H1 (cell line): ENCODE measurements around the gene CD48. TPM values are rescaled to one million over a fixed set of nuclear protein-coding genes. Genes with fewer than 3 reads are reported as not detected.

Source experiments
- CTCF ChIA-PET: fragments of 300-600 bp; sonication (Branson Sonifier 250); formaldehyde crosslinking; loops from one replicate; lab custom pipeline; 2021; ENCODE audit not compliant: partially characterized antibody; lab: Charles Lee
- POLR2A ChIA-PET: fragments of 300-600 bp; sonication (Branson Sonifier 250); formaldehyde crosslinking; loops from one replicate; lab custom pipeline; 2021; ENCODE audit warnings: inconsistent platforms; ENCODE audit not compliant: partially characterized antibody; lab: Charles Lee
- DNase-seq, 2 experiments: peaks; one replicate each; pipeline versions ENCODE4 v3.0.0 to v3.0.0-alpha.2; 2010 to 2022; ENCODE audit warnings: low spot score in 2 of 2, low read depth in 1 of 2, mixed read lengths in 1 of 2
- FAIRE-seq: peaks from 2 replicates; lab custom pipeline; 2011; peaks lifted over from hg19 to GRCh38; lab: Jason Lieb, UNC
- H2AFZ ChIP-seq: 2 replicates; pipeline ENCODE4 v1.8.1; 2012; ENCODE audit warnings: low read length, inconsistent platforms
- H2AK5ac ChIP-seq: 2 replicates; pipeline ENCODE4 v1.6.1; 2013; ENCODE audit warnings: low read depth, low read length
- H2BK120ac ChIP-seq: replicated peaks from 2 replicates; pipeline ENCODE3; 2013; ENCODE audit warnings: low read depth, low read length, inconsistent platforms
- H2BK12ac ChIP-seq: 2 replicates; pipeline ENCODE4 v1.6.1; 2013; ENCODE audit warnings: low read depth, low read length
- H2BK15ac ChIP-seq: 2 replicates; pipeline ENCODE4 v1.6.1; 2013; ENCODE audit warnings: low read length
- H2BK20ac ChIP-seq: 2 replicates; pipeline ENCODE4 v1.6.1; 2013; ENCODE audit warnings: low read length
- H2BK5ac ChIP-seq: 2 replicates; pipeline ENCODE4 v1.6.1; 2013; ENCODE audit warnings: low read depth, low read length
- H3K14ac ChIP-seq: 2 replicates; pipeline ENCODE4 v1.6.1; 2013; ENCODE audit warnings: inconsistent platforms; ENCODE audit not compliant: insufficient read length
- H3K18ac ChIP-seq: 2 replicates; pipeline ENCODE4 v1.6.1; 2013; ENCODE audit warnings: low read length; ENCODE audit errors: extremely low read depth
- H3K23ac ChIP-seq: 2 replicates; pipeline ENCODE4 v1.6.1; 2013; ENCODE audit warnings: inconsistent platforms; ENCODE audit not compliant: insufficient read length
- H3K23me2 ChIP-seq: 2 replicates; pipeline ENCODE4 v1.6.1; 2013; ENCODE audit warnings: low read depth, low read length
- H3K27ac ChIP-seq: 2 replicates; pipeline ENCODE4 v1.6.1; 2011; ENCODE audit warnings: low read depth, low read length, inconsistent platforms
- H3K27me3 ChIP-seq, 4 experiments: replicated peaks in 1 of 4; 1 replicate in 1 of 4; 2 replicates in 3 of 4; pipeline versions ENCODE4 v1.6.1 to v1.8.1; 2011 to 2013; ENCODE audit warnings: low read length in 3 of 4, mild to moderate bottlenecking in 3 of 4, inconsistent platforms in 2 of 4, mixed read lengths in 2 of 4, moderate library complexity in 1 of 4; ENCODE audit not compliant: control insufficient read depth in 3 of 4, insufficient read depth in 3 of 4; ENCODE audit errors: extremely low read depth in 1 of 4
- H3K36me3 ChIP-seq, 4 experiments: 2 replicates each; pipeline versions ENCODE4 v1.6.1 to v1.8.1; 2011 to 2013; ENCODE audit warnings: mild to moderate bottlenecking in 4 of 4, low read length in 3 of 4, moderate library complexity in 2 of 4, control low read depth in 1 of 4, inconsistent platforms in 1 of 4; ENCODE audit not compliant: insufficient read depth in 4 of 4, control insufficient read depth in 2 of 4
- H3K4ac ChIP-seq: replicated peaks from 2 replicates; pipeline ENCODE3; 2013; ENCODE audit warnings: low read length, low read depth, mixed read lengths, inconsistent platforms; ENCODE audit not compliant: insufficient read length
- H3K4me1 ChIP-seq, 4 experiments: replicated peaks in 1 of 4; 1 replicate in 1 of 4; 2 replicates in 3 of 4; pipeline versions ENCODE4 v1.6.1 to v1.8.1; 2011 to 2013; ENCODE audit warnings: low read length in 3 of 4, inconsistent platforms in 2 of 4, mixed read lengths in 1 of 4; ENCODE audit not compliant: insufficient read depth in 4 of 4, control insufficient read depth in 3 of 4
- H3K4me2 ChIP-seq, 2 experiments: 2 replicates each; pipeline versions ENCODE4 v1.6.1 to v1.8.1; 2011 to 2013; ENCODE audit warnings: low read depth in 2 of 2, low read length in 2 of 2, control low read depth in 1 of 2, inconsistent platforms in 1 of 2, mild to moderate bottlenecking in 1 of 2; ENCODE audit not compliant: insufficient read depth in 1 of 2
- H3K4me3 ChIP-seq, 4 experiments: fragments of 200-600, 300-600 bp in 1 of 4; sonication (generic), shearing (Covaris generic), sonication (Bioruptor Twin) in 1 of 4; 2 replicates each; pipeline versions ENCODE4 v1.5.1 to v1.8.1; 2011 to 2016; ENCODE audit warnings: low read length in 4 of 4, low read depth in 3 of 4, control low read depth in 2 of 4, inconsistent platforms in 2 of 4, mild to moderate bottlenecking in 2 of 4, mixed read lengths in 1 of 4, moderate library complexity in 1 of 4; ENCODE audit not compliant: insufficient read depth in 2 of 4; ENCODE audit errors: extremely low read depth in 1 of 4
- H3K56ac ChIP-seq: replicated peaks from 2 replicates; pipeline ENCODE3; 2013; ENCODE audit warnings: low read depth, mild to moderate bottlenecking, mixed read lengths, low read length, inconsistent platforms; ENCODE audit not compliant: insufficient read length
- H3K79me1 ChIP-seq: 2 replicates; pipeline ENCODE4 v1.6.1; 2013; ENCODE audit warnings: low read depth, low read length, control low read depth
- H3K79me2 ChIP-seq, 2 experiments: 2 replicates each; pipeline versions ENCODE4 v1.6.1 to v1.8.1; 2012 to 2013; ENCODE audit warnings: low read length in 2 of 2, mild to moderate bottlenecking in 2 of 2, inconsistent platforms in 1 of 2; ENCODE audit not compliant: insufficient read depth in 2 of 2, control insufficient read depth in 1 of 2
- H3K9ac ChIP-seq, 4 experiments: replicated peaks in 1 of 4; 1 replicate in 1 of 4; 2 replicates in 3 of 4; pipeline versions ENCODE4 v1.6.1 to v1.8.1; 2011 to 2013; ENCODE audit warnings: low read depth in 3 of 4, low read length in 3 of 4, control low read depth in 2 of 4, mild to moderate bottlenecking in 2 of 4, moderate library complexity in 2 of 4, inconsistent platforms in 1 of 4; ENCODE audit errors: extremely low read depth in 1 of 4
- H3K9me3 ChIP-seq, 2 experiments: 2 replicates each; pipeline versions ENCODE4 v1.6.1 to v1.8.1; 2012 to 2013; ENCODE audit warnings: mild to moderate bottlenecking in 2 of 2, moderate library complexity in 2 of 2, control low read depth in 1 of 2, inconsistent platforms in 1 of 2, low read depth in 1 of 2, low read length in 1 of 2, mixed read lengths in 1 of 2; ENCODE audit not compliant: insufficient read depth in 2 of 2
- H4K20me1 ChIP-seq, 2 experiments: replicated peaks in 1 of 2; 2 replicates each; pipeline versions ENCODE3 to v1.8.1; 2011 to 2013; ENCODE audit warnings: inconsistent platforms in 2 of 2, low read length in 2 of 2, mild to moderate bottlenecking in 1 of 2; ENCODE audit not compliant: insufficient read depth in 2 of 2, control insufficient read depth in 1 of 2
- H4K5ac ChIP-seq: 2 replicates; pipeline ENCODE4 v1.6.1; 2013; ENCODE audit warnings: low read length, low read depth, mixed read lengths, inconsistent platforms; ENCODE audit not compliant: insufficient read length
- H4K8ac ChIP-seq: 2 replicates; pipeline ENCODE4 v1.8.0; 2013; ENCODE audit warnings: mild to moderate bottlenecking, moderate library complexity, low read length, inconsistent platforms; ENCODE audit not compliant: insufficient read depth; ENCODE audit errors: extremely low read depth
- H4K91ac ChIP-seq: replicated peaks from 2 replicates; pipeline ENCODE3; 2013; ENCODE audit warnings: low read length, mixed read lengths, inconsistent platforms; ENCODE audit not compliant: insufficient read length
- ASH2L ChIP-seq: fragments of 200-600, 300-600 bp; sonication (generic); IDR thresholded peaks from one replicate; pipeline ENCODE4 v1.7.1; 2017; ENCODE audit warnings: low read length
- BCL11A ChIP-seq, 2 experiments: IDR thresholded peaks; one replicate each; pipeline ENCODE4 v1.6.1; 2011; ENCODE audit warnings: low read depth in 2 of 2, low read length in 2 of 2, mild to moderate bottlenecking in 2 of 2
- CBX8 ChIP-seq: fragments of 300-800, 300-1000 bp; sonication (generic); IDR thresholded peaks from 2 replicates; pipeline ENCODE4 v1.7.1; 2016; ENCODE audit warnings: low read depth, low read length, borderline replicate concordance
- EZH2 ChIP-seq: fragments of 200-600 bp; sonication (generic); IDR thresholded peaks from 2 replicates; pipeline ENCODE4 v1.7.1; 2012; ENCODE audit warnings: low read depth, mild to moderate bottlenecking, moderate library complexity, low read length, inconsistent platforms; ENCODE audit not compliant: severe bottlenecking
- HDAC2 ChIP-seq, 2 experiments: fragments of 300-600 bp in 1 of 2; sonication (generic) in 1 of 2; IDR thresholded peaks; 2 replicates each; pipeline ENCODE4 v1.6.1; 2011 to 2012; ENCODE audit warnings: low read depth in 2 of 2, low read length in 2 of 2, mild to moderate bottlenecking in 2 of 2, moderate library complexity in 2 of 2, borderline replicate concordance in 1 of 2, inconsistent platforms in 1 of 2
- JUN ChIP-seq: IDR thresholded peaks from 2 replicates; pipeline ENCODE4 v1.6.1; 2011; ENCODE audit warnings: low read depth, mild to moderate bottlenecking, improper control_type of control experiment, low read length
- POLR2A ChIP-seq, 2 experiments: IDR thresholded peaks; 1 replicate in 1 of 2; 2 replicates in 1 of 2; pipeline ENCODE4 v1.6.1; 2011; ENCODE audit warnings: low read depth in 2 of 2, low read length in 2 of 2, mild to moderate bottlenecking in 2 of 2; ENCODE audit errors: control extremely low read depth in 1 of 2
- RXRA ChIP-seq: IDR thresholded peaks from 2 replicates; pipeline ENCODE4 v1.6.1; 2011; ENCODE audit warnings: low read depth, mild to moderate bottlenecking, low read length, moderate library complexity; ENCODE audit not compliant: insufficient read depth
- SAP30 ChIP-seq: fragments of 300-600 bp; sonication (generic); IDR thresholded peaks from 2 replicates; pipeline ENCODE4 v1.7.1; 2012; ENCODE audit warnings: low read length, moderate library complexity, mild to moderate bottlenecking, inconsistent platforms; ENCODE audit not compliant: insufficient read depth, insufficient replicate concordance
- SIN3A ChIP-seq, 2 experiments: IDR thresholded peaks in 1 of 2; conservative IDR thresholded peaks in 1 of 2; 2 replicates each; pipeline ENCODE4 v1.6.1; 2011 to 2012; ENCODE audit warnings: low read length in 2 of 2, improper control_type of control experiment in 1 of 2, low read depth in 1 of 2, mild to moderate bottlenecking in 1 of 2
- SP4 ChIP-seq: IDR thresholded peaks from 2 replicates; pipeline ENCODE4 v1.6.1; 2012; ENCODE audit warnings: low read length, inconsistent platforms
- SUZ12 ChIP-seq: fragments of 200-600 bp; sonication (generic); IDR thresholded peaks from 2 replicates; pipeline ENCODE4 v1.6.1; 2012; ENCODE audit warnings: mild to moderate bottlenecking, inconsistent platforms, low read length, moderate library complexity, mixed read lengths
- whole genome bisulfite sequencing, 2 experiments: shearing (Covaris generic) in 1 of 2; methylation state at CpG; one replicate each; pipeline versions ENCODE4 v1.1.6 to v1.1.7; 2013 to 2015; ENCODE audit warnings: low lambda C conversion rate in 2 of 2, mixed read lengths in 2 of 2, inconsistent platforms in 1 of 2, low coverage in 1 of 2, missing lambda C conversion rate in 1 of 2; ENCODE audit not compliant: insufficient replicate concordance in 2 of 2, insufficient coverage in 1 of 2, insufficient read length in 1 of 2; ENCODE audit errors: extremely low coverage in 1 of 2, missing lambda C conversion rate in 1 of 2; 5-methylcytosine and 5-hydroxymethylcytosine counted together
- polyA plus RNA-seq, 7 experiments: library from polyadenylated mRNA; depleted of rRNA in 3 of 7; stranded (reverse) in 5 of 7; unstranded in 2 of 7; fragments of >200 nt in 5 of 7; fragments of 200-250 nt in 2 of 7; gene quantifications; 1 replicate in 5 of 7; 2 replicates in 1 of 7; 4 replicates in 1 of 7; pipeline versions ENCODE4 v1.2.1 to v1.2.3, GENCODE V29; 2011 to 2013; ENCODE audit warnings: missing spikeins in 2 of 7, mixed read lengths in 2 of 7
- total RNA-seq: library from RNA; stranded (reverse); fragmentation: NEBNext Ultra II Directional; extraction: Animal tissue kit (Norgen Biotek cat#: 25700); gene quantifications from 2 replicates; pipeline ENCODE4 v1.2.1, GENCODE V29; 2021
- TF ChIP-seq, protein P1 (sequence below): IDR thresholded peaks from 2 replicates; pipeline ENCODE4 v1.6.1; 2011; ENCODE audit warnings: low read length, improper control_type of control experiment

CD48 gene
- total and polyA plus RNA-seq, 2 of the 8 experiments (the other 6 are each of a cell fraction or from before 2014, with no cell fraction given) = 0.08 TPM; not detected in 1

DNA sequence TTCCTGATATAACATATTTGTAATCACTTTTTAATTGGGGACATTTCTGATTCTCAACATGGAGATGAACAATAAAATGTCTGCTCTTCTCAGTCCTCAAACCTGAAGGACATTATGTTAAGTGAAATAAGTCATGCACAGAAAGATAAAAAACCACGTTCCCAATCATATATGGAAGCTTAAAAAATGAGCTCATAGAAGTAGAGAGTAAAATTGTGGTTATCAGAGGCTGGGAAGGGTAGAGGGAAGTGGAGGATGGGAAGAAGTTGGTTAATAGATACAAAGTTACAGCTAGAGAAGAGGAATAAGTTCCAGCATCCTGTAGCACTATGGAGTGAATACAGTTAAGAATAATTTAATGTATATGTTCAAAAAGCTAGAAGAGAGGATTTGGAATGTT lies 1.5 kb upstream of the CD48 start:
- DNase-seq (no peak), FAIRE-seq (no peak)
- H3K36me3 ChIP-seq = no peaks in the 10 kb centered on the region
- no peak overlapping the region for H3K4ac ChIP-seq
- no peak overlapping the region for H3K23ac ChIP-seq
- no peak overlapping the region for H2AK5ac ChIP-seq
- H2BK20ac ChIP-seq = no peak overlapping the region
- no peak overlapping the region for H4K91ac ChIP-seq
- H3K27ac ChIP-seq = no peak overlapping the region
- no peak overlapping the region for H3K4me3 ChIP-seq
- H3K79me1 ChIP-seq = no peaks in the 10 kb centered on the region; the same call in 1 of the 2 replicates
- CTCF ChIA-PET = interaction anchor here (0.7 to 3.9 kb wide), 9 partner anchors 13 to 241 kb away, joined by 3 to 19 read pairs (median 4); no protein-coding TSS in a partner anchor
- no peaks in the 10 kb centered on the region for H3K9me3 ChIP-seq
- no peak overlapping the region for H2BK12ac ChIP-seq
- no peak overlapping the region for H3K14ac ChIP-seq
- no peak overlapping the region for H2BK5ac ChIP-seq
- H3K23me2 ChIP-seq = no peaks in the 10 kb centered on the region
- H2BK120ac ChIP-seq = no peak overlapping the region
- H3K4me1 ChIP-seq = no peaks in the 10 kb centered on the region
- no peak overlapping the region for H3K9ac ChIP-seq
- POLR2A ChIA-PET = interaction anchor here (1.6 kb wide), 1 partner anchor 12 kb away, joined by 5 read pairs; no protein-coding TSS in a partner anchor
- no peaks in the 10 kb centered on the region for H3K79me2 ChIP-seq
- no peak overlapping the region for H3K4me2 ChIP-seq
- H2AFZ ChIP-seq = no peak overlapping the region
- H2BK15ac ChIP-seq = no peak overlapping the region
- H3K18ac ChIP-seq = no peak overlapping the region
- H4K8ac ChIP-seq = no peak overlapping the region
- H4K20me1 ChIP-seq = no peaks in the 10 kb centered on the region
- WGBS, 2 experiments = 100% methylated on average over 1 of the region's 1 CpG; no CpG with 5 or more reads in 1 of the 2 experiments
- H3K56ac ChIP-seq = no peak overlapping the region
- H3K27me3 ChIP-seq = no peaks in the 10 kb centered on the region
- no peak overlapping the region for H4K5ac ChIP-seq
- TF ChIP-seq BCL11A (IDR thresholded peaks at IDR 0.05; ENCODE audit: low read depth in 2 of 2, low read length in 2 of 2) (no peak), SAP30 (no peak), ASH2L (no peak), EZH2 (no peak), POLR2A (IDR thresholded peaks at IDR 0.05; ENCODE audit: control extremely low read depth in 1 of 2, low read depth in 2 of 2, low read length in 2 of 2) (no peak), SP4 (no peak), SIN3A (conservative IDR thresholded peaks at IDR 0.05 in 1 of 2, IDR thresholded peaks at IDR 0.05 in 1 of 2; ENCODE audit: low read depth in 1 of 2, low read length in 2 of 2) (no peak), SUZ12 (no peak), RXRA (no peak), CBX8 (no peak), JUN (no peak), HDAC2 (IDR thresholded peaks at IDR 0.05; ENCODE audit: borderline replicate concordance in 1 of 2, low read depth in 2 of 2, low read length in 2 of 2) (no peak)
- TF ChIP-seq, protein P1, sequence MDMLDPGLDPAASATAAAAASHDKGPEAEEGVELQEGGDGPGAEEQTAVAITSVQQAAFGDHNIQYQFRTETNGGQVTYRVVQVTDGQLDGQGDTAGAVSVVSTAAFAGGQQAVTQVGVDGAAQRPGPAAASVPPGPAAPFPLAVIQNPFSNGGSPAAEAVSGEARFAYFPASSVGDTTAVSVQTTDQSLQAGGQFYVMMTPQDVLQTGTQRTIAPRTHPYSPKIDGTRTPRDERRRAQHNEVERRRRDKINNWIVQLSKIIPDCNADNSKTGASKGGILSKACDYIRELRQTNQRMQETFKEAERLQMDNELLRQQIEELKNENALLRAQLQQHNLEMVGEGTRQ = no peak
